WI38 (cell line): ENCODE measurements around the gene LRRC40.
"Not testable (repeated sequence)": the region's sequence is repeated elsewhere in the genome, so short reads cannot be mapped to it uniquely, and the experiment has no call there.

Experiments
- H3K4me3 ChIP-seq: 2 replicates; pipeline ENCODE4 v1.5.1; 2011; ENCODE audit warnings: low read depth, mild to moderate bottlenecking, control low read depth, low read length
- TF ChIP-seq, protein P1 (sequence below): IDR thresholded peaks from 2 replicates; pipeline ENCODE4 v1.5.1; 2012; ENCODE audit warnings: low read depth, mild to moderate bottlenecking, control low read depth, low read length

Gene LRRC40

DNA sequence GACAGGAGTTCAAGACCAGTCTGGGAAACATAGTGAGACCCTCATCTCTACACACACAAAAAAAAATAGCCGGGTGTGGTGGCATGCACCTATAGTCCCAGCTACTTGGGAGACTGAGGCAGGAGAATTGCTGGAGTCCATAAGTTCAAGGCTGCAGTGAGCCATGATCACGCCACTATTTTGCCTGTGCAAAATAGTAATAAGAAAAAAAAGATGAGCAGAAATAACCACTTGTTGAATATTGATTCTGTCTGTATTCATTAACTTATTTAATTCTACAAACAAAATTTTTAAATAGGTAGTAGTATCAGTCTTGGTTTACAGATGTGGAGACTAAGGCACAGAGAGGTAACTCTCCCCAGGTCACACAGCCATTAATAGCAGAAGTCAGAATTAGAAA is 16.9 kb downstream of the LRRC40 start:
- TF ChIP-seq, protein P1, sequence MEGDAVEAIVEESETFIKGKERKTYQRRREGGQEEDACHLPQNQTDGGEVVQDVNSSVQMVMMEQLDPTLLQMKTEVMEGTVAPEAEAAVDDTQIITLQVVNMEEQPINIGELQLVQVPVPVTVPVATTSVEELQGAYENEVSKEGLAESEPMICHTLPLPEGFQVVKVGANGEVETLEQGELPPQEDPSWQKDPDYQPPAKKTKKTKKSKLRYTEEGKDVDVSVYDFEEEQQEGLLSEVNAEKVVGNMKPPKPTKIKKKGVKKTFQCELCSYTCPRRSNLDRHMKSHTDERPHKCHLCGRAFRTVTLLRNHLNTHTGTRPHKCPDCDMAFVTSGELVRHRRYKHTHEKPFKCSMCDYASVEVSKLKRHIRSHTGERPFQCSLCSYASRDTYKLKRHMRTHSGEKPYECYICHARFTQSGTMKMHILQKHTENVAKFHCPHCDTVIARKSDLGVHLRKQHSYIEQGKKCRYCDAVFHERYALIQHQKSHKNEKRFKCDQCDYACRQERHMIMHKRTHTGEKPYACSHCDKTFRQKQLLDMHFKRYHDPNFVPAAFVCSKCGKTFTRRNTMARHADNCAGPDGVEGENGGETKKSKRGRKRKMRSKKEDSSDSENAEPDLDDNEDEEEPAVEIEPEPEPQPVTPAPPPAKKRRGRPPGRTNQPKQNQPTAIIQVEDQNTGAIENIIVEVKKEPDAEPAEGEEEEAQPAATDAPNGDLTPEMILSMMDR, result no peak
- H3K4me3 ChIP-seq, result no peak overlapping the region

DNA sequence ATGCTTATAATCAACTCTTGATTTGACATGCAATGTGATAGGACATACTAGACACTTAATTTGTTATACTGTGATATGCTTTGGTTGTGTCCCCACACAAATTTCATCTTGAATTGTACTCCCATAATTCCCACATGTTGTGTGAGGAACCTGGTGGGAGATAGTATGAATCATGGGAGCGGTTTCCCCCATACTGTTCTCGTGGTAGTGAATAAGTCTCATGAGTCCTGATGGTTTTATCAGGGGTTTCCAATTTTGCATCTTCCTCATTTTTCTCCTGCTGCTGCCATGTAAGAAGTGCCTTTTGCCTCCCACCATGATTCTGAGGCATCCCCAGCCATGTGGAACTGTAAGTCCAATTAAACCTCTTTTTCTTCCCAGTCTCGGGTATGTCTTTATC is 20.2 kb downstream of the LRRC40 start:
- H3K4me3 ChIP-seq, result not testable (repeated sequence)

DNA sequence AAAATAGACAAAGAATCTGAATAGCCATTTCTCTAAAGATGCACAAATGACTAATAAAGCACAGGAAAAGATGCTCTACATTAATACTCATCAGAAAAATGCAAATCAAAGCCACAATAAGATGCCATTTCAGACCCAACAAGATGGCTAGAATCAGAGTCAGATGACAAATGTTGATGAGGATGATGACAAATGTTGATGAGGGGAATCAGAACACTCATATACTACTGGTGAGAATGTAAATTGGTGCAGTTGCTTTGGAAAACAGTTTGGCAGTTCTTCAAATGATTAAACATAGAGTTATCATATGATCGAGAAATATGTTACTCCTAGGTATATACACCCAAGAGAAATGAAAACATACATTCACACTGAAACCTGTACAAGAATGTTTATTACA is 33.9 kb downstream of the LRRC40 start:
- TF ChIP-seq, protein P1, result no peak
- no peak overlapping the region for H3K4me3 ChIP-seq

DNA sequence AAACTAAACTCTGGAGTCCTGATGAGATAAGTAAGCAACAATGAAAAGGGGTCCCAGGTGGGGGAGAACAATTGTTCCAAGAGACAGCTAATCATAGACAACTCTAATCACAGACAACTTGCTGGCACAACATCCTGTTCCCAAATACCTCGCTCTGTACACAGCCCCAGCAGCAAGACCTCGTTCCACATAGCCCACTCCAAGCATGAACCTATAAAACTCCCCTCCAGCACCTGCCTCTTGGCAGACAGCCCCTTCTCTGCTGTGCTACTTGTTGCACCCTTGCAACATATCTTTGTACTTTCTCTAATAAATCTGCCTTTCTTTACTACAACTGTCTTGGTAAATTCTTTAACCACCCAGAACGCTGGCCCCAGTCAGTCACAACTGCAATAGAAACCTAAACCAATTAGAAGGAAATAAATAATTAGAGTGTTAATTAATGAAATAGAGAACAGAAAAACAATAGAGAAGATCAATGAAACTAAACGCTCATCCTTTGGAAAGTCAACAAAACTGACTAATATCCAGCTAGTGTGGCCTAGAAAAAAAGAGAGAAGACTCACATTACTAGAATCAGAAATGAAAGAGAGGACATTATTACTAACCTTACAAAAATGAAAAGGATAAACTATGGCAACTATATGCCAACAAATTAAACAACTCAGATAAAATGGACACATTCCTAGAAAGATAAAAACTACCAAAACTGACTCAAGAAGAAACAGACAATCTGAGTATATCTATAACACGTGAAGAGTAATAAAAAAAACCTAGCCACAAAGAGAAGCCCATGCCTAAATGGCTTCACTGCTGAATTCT is 36.1 kb downstream of the LRRC40 start:
- no peak overlapping the region for H3K4me3 ChIP-seq
- TF ChIP-seq, protein P1, result no peak

DNA sequence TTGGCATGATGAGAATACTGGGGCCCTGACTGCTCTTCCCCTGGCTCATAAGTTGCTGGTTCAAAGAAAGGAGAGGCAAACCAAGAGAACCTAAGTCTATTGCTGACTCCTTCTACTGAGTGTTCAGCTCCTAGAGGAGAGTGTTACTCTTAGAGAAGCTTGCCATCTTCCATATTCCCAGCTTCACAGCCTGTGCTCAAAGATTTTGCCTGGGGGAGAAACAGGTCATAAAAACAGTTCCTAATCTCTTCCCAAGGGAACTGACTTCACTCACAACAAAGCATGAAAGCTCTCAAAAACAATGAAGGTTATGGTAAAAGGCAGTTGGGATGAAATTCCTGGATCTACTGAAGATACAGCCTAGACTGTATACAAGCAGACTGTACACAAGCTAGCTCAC is 37.1 kb downstream of the LRRC40 start:
- TF ChIP-seq, protein P1, result no peak
- H3K4me3 ChIP-seq, result no peak overlapping the region

DNA sequence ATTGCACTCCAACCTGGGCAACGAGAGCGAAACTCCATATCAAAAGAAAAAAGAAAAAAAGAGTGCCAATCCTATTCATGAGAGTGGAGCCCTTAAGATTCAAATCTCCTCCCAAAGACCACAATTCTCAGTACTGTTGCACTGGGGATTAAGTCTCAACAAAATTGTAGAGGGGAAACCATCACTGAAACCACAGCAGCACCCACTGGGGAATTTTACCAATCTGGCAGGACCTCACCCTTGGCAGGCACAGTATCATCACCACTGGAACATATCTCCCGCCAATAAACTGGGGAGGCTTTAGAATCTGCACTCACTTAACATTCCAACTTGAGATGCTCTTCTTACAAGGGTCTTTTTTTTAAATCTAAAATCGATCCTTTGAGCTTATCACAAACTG is 41.0 kb downstream of the LRRC40 start:
- no peak overlapping the region for H3K4me3 ChIP-seq
- TF ChIP-seq, protein P1, result no peak

DNA sequence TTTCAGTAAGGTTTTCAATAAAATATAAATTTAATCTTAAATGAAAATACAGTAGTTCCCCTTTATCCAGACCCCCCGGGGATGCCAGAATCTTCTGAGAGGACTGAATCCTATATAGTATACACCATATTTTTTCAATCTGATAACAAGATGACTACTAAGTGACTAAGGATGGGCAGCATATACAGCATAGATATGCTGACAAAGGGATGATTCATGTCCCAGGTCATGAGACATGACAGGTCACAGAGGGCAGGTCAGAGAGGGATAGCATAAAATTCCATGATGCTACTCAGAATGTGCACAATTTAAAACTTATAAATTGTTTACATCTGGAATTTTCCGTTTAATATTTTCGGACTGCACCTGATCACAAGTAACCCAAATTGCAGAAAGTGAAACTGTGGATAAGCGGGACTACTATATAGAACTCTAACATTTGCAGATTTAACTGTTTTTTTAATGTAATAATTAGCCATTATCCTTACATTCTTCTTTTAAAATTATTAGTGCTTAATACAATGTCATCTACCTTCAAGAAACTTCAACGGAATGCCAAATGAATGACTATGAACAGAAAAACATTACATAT is 48.8 kb downstream of the LRRC40 start:
- no peak overlapping the region for H3K4me3 ChIP-seq
- TF ChIP-seq, protein P1, result no peak

DNA sequence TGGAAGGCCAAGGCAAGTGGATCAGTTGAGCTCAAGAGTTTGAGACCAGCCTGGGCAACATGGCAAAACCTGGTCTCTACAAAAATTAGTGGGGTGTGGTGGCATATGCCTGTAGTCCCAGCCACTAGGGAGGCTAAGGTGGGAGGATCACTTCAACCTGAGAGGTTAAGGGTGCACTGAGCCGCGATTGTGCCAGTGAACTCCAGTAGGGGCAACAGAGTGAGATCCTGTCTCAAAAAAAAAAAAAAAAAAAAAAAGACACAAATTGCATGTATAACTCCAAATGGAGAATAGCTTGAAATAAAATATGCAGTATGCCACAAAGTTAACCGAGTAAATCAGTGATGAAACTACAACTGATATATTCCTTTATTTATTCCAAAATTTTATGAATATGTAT is 51.6 kb downstream of the LRRC40 start:
- H3K4me3 ChIP-seq, result no peak overlapping the region
- TF ChIP-seq, protein P1, result no peak
